IMR-90 (cell line): ENCODE measurements around the gene POU2F2. TPM values are rescaled to one million over a fixed set of nuclear protein-coding genes. Genes with fewer than 3 reads are reported as not detected.

Experiments
- ATAC-seq: fragments of 200-7000 bp; cut with Tn5 transposase; 2 replicates; pipeline ENCODE4 v1.9.1; 2020; ENCODE audit warnings: low read depth, mild to moderate bottlenecking, moderate library complexity
- BruUV-seq: library from RNA; stranded (reverse); fragments of 400-500 nt; replicated peaks from 2 replicates; lab custom pipeline; 2021; lab: Mats Ljungman, UMichigan
- CTCF ChIA-PET: fragments of 300-600 bp; formaldehyde crosslinking; extraction: SDS; loops from one replicate; lab custom pipeline; 2021; ENCODE audit warnings: antibody characterized with exemption; lab: Yijun Ruan, JAX
- POLR2A ChIA-PET: fragments of 300-600 bp; sonication (Branson Sonifier 250); formaldehyde crosslinking; loops from one replicate; lab custom pipeline; 2022; ENCODE audit warnings: antibody characterized with exemption; ENCODE audit not compliant: unreplicated experiment; lab: Charles Lee
- DNase-seq: peaks from one replicate; pipeline ENCODE4 v3.0.0; 2013
- H2AFZ ChIP-seq: replicated peaks from 2 replicates; pipeline ENCODE3; 2013; ENCODE audit warnings: low read length, mild to moderate bottlenecking; ENCODE audit not compliant: poor library complexity
- H2AK5ac ChIP-seq: 2 replicates; pipeline ENCODE4 v1.6.1; 2013; ENCODE audit warnings: low read depth, low read length, inconsistent platforms
- H2AK9ac ChIP-seq: replicated peaks from 2 replicates; pipeline ENCODE3; 2013; ENCODE audit warnings: mild to moderate bottlenecking, low read depth, low read length, moderate library complexity; ENCODE audit not compliant: poor library complexity
- H2BK120ac ChIP-seq: 2 replicates; pipeline ENCODE4 v1.6.1; 2013; ENCODE audit warnings: low read depth, low read length, inconsistent platforms
- H2BK15ac ChIP-seq: 3 replicates; pipeline ENCODE4 v1.6.1; 2013; ENCODE audit warnings: low read depth, low read length, inconsistent platforms
- H2BK20ac ChIP-seq: 2 replicates; pipeline ENCODE4 v1.6.1; 2013; ENCODE audit warnings: low read depth, mild to moderate bottlenecking, inconsistent platforms, low read length, moderate library complexity
- H2BK5ac ChIP-seq: 2 replicates; pipeline ENCODE4 v1.6.1; 2013; ENCODE audit warnings: mild to moderate bottlenecking, low read depth, low read length, inconsistent platforms; ENCODE audit not compliant: poor library complexity, severe bottlenecking
- H3K14ac ChIP-seq: replicated peaks from 2 replicates; pipeline ENCODE4 v1.6.1; 2013; ENCODE audit warnings: low read depth, low read length, inconsistent platforms
- H3K18ac ChIP-seq: 2 replicates; pipeline ENCODE4 v1.6.1; 2013; ENCODE audit warnings: low read depth, low read length, control low read depth
- H3K23ac ChIP-seq: 2 replicates; pipeline ENCODE4 v1.6.1; 2013; ENCODE audit warnings: low read depth, low read length, inconsistent platforms
- H3K27ac ChIP-seq: 2 replicates; pipeline ENCODE4 v1.5.1; 2013; ENCODE audit warnings: mild to moderate bottlenecking, control low read depth, low read length; ENCODE audit not compliant: insufficient read depth
- H3K27me3 ChIP-seq: 2 replicates; pipeline ENCODE4 v1.6.1; 2013; ENCODE audit warnings: low read length; ENCODE audit not compliant: control insufficient read depth, insufficient read depth
- H3K36me3 ChIP-seq: 2 replicates; pipeline ENCODE4 v1.6.1; 2013; ENCODE audit warnings: low read length, mixed read lengths; ENCODE audit not compliant: control insufficient read depth, insufficient read depth
- H3K4ac ChIP-seq: 2 replicates; pipeline ENCODE4 v1.6.1; 2013; ENCODE audit warnings: low read depth, low read length, inconsistent platforms
- H3K4me1 ChIP-seq: 2 replicates; pipeline ENCODE4 v1.6.1; 2013; ENCODE audit warnings: low read length, mixed read lengths; ENCODE audit not compliant: control insufficient read depth, insufficient read depth
- H3K4me2 ChIP-seq: 2 replicates; pipeline ENCODE4 v1.6.1; 2013; ENCODE audit warnings: low read depth, mild to moderate bottlenecking, control low read depth, low read length, moderate library complexity
- H3K4me3 ChIP-seq: 2 replicates; pipeline ENCODE4 v1.5.1; 2013; ENCODE audit warnings: low read depth, mild to moderate bottlenecking, control low read depth, low read length, moderate library complexity; ENCODE audit not compliant: insufficient read depth
- H3K56ac ChIP-seq: 2 replicates; pipeline ENCODE4 v1.6.1; 2013; ENCODE audit warnings: low read length, inconsistent platforms; ENCODE audit not compliant: insufficient read depth; ENCODE audit errors: extremely low read depth
- H3K79me1 ChIP-seq, 2 experiments: 2 replicates each; pipeline ENCODE4 v1.6.1; 2013; ENCODE audit warnings: low read length in 2 of 2, inconsistent platforms in 1 of 2, low read depth in 1 of 2
- H3K9ac ChIP-seq: 2 replicates; pipeline ENCODE4 v1.6.1; 2013; ENCODE audit warnings: low read depth, low read length, control low read depth
- H3K9me1 ChIP-seq: 2 replicates; pipeline ENCODE4 v1.6.1; 2013; ENCODE audit warnings: low read length, inconsistent platforms; ENCODE audit not compliant: insufficient read depth
- H3K9me3 ChIP-seq: 2 replicates; pipeline ENCODE4 v1.6.1; 2013; ENCODE audit warnings: low read length; ENCODE audit not compliant: control insufficient read depth, insufficient read depth
- H4K20me1 ChIP-seq: 2 replicates; pipeline ENCODE4 v1.6.1; 2013; ENCODE audit warnings: low read length, inconsistent platforms; ENCODE audit not compliant: insufficient read depth
- H4K5ac ChIP-seq: 2 replicates; pipeline ENCODE4 v1.6.1; 2013; ENCODE audit warnings: mild to moderate bottlenecking, low read depth, low read length, control low read depth
- H4K8ac ChIP-seq, 2 experiments: 2 replicates each; pipeline ENCODE4 v1.6.1; 2013; ENCODE audit warnings: low read depth in 2 of 2, low read length in 2 of 2, control low read depth in 1 of 2, inconsistent platforms in 1 of 2
- H4K91ac ChIP-seq: 2 replicates; pipeline ENCODE4 v1.6.1; 2013; ENCODE audit warnings: low read depth, low read length, inconsistent platforms; ENCODE audit not compliant: insufficient read depth
- MXI1 ChIP-seq: IDR thresholded peaks from 2 replicates; pipeline ENCODE4 v1.6.1; 2012; ENCODE audit warnings: low read depth, mild to moderate bottlenecking, low read length, moderate library complexity, borderline replicate concordance
- WGBS, 2 experiments: methylation state at CpG; one replicate each; pipeline versions ENCODE4 v1.1.5 to v1.1.7; 2013; ENCODE audit warnings: missing lambda C conversion rate in 2 of 2; ENCODE audit not compliant: insufficient read length in 1 of 2; ENCODE audit errors: extremely low coverage in 2 of 2; 5-methylcytosine and 5-hydroxymethylcytosine counted together
- dilution Hi-C: fragments of 300-500 bp; cut with HindIII; formaldehyde crosslinking; loops from one replicate; pipeline ENCODE4 v1.14.3; 2018; ENCODE audit warnings: low sequenced_read_pairs; ENCODE audit not compliant: unreplicated experiment
- in situ Hi-C: fragments of 300-500 bp; cut with MboI; formaldehyde crosslinking; loops from 3 replicates; pipeline ENCODE4 v1.14.3; 2019; ENCODE audit warnings: low sequenced_read_pairs, inconsistent platforms, mixed read lengths
- intact Hi-C: fragments of 100-400 bp; cut with micrococcal nuclease; formaldehyde crosslinking; loops from 2 replicates; pipeline ENCODE4 v1.10.0; 2022
- polyA plus RNA-seq, 3 experiments: library from polyadenylated mRNA; depleted of rRNA; stranded (reverse); fragments of >200 nt; gene quantifications; 2 replicates each; pipeline ENCODE4 v1.2.3, GENCODE V29; 2012; ENCODE audit warnings: low replicate concordance in 1 of 3
- total RNA-seq: library from RNA; depleted of rRNA; stranded (reverse); fragments of >200 nt; gene quantifications from 2 replicates; pipeline ENCODE4 v1.2.3, GENCODE V29; 2012

POU2F2 gene
- total and polyA plus RNA-seq, 2 of the 4 experiments (the other 2 are of a cell fraction), result 0.54 to 5.0 TPM

- Histone ChIP-seq H4K5ac (no peak overlapping the region), H3K14ac (no peak overlapping the region), H2BK15ac (no peak overlapping the region), H3K4me2 (no peak overlapping the region), H3K4me1 (no peaks in the 10 kb centered on the region), H4K20me1 (no peaks in the 10 kb centered on the region), H4K8ac (no peak overlapping the region), H3K18ac (no peak overlapping the region), H3K27ac (no peak overlapping the region), H2AK5ac (no peak overlapping the region), H3K56ac (no peak overlapping the region), H3K9me1 (no peaks in the 10 kb centered on the region), H3K9me3 (no peaks in the 10 kb centered on the region), H4K91ac (no peak overlapping the region), H3K27me3 (peaks cover 31% of the 10 kb centered on the region), H3K4ac (no peak overlapping the region), H2AK9ac (no peak overlapping the region), H3K4me3 (no peak overlapping the region), H3K23ac (no peak overlapping the region), H2BK20ac (no peak overlapping the region), H3K79me1 (no peaks in the 10 kb centered on the region), H2BK120ac (no peak overlapping the region), H3K9ac (no peak overlapping the region), H3K36me3 (no peaks in the 10 kb centered on the region), H2AFZ (no peak overlapping the region), H2BK5ac (no peak overlapping the region)
- in situ Hi-C loops, result no loop called here
- ATAC-seq (no peak), DNase-seq (no peak)
- intact Hi-C loops, result no loop called here
- dilution Hi-C loops, result no loop called here
- CTCF ChIA-PET, result interaction anchor here (1.6 kb wide), 1 partner anchor 11 kb away, joined by 7 read pairs; no protein-coding TSS in a partner anchor
- TF ChIP-seq MXI1, result no peak
- no TSS peak for BruUV-seq
- POLR2A ChIA-PET, result no interaction called here
- 77% methylated on average over 4 of the region's 7 CpGs; no CpG with 5 or more reads in 1 of the 2 experiments for WGBS, 2 experiments
These were observed 86.7 kb downstream of the POU2F2 start for GRCh38 chr19:42045575-42045974.
